Breast epithelium (tissue), 3 donors: ENCODE data around the gene AIDA.

Experiments used
- CTCF ChIP-seq, 3 donors: fragments of 450-650 bp; IDR thresholded peaks; one replicate each; pipeline ENCODE4 v1.5.1; 2016 to 2017; ENCODE audit warnings: antibody characterized with exemption in 3 of 3, mild to moderate bottlenecking in 3 of 3, moderate library complexity in 3 of 3
- POLR2A ChIP-seq: fragments of 450-650 bp; IDR thresholded peaks from one replicate; pipeline ENCODE4 v1.6.1; 2016; ENCODE audit warnings: antibody characterized with exemption, mild to moderate bottlenecking, moderate library complexity

DNA sequence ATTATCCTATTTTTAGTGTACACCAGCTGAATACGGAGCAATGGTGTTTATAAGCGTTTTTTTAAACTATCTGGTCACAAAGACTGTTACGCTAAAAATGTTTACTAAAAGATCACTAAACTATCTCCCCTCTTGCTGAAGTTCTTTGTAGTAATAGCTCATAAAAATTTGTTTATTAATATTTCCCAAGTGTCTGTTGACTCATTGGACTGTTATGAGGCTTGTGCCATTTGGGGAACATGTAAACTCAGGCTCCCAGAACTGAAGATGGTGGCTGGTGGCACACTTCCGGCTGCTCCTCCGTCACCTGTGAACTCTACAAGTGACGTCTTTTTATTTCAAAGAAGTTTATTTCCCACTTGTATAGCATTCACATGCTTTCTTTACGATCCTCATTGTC lies 46.3 kb downstream of the AIDA start:
- TF ChIP-seq POLR2A (no peak), CTCF (IDR thresholded peaks at IDR 0.05) (no peak)
